OCI-LY1 (cell line): ENCODE results near the gene GTF2I.
"Not testable (repeated sequence)": the region's sequence is repeated elsewhere in the genome, so short reads cannot be mapped to it uniquely, and the experiment has no call there.

ENCODE experiments used
- H2AFZ ChIP-seq: fragments of 200-600 bp; sonication (generic), shearing (Covaris generic); 2 replicates; pipeline ENCODE4 v1.6.0; 2014; ENCODE audit warnings: antibody characterized with exemption, mild to moderate bottlenecking, low read length
- H3F3A ChIP-seq: fragments of 200-600 bp; sonication (generic), shearing (Covaris generic); 2 replicates; pipeline ENCODE4 v1.6.0; 2014; ENCODE audit warnings: mild to moderate bottlenecking, antibody characterized with exemption, low read length, moderate library complexity; ENCODE audit not compliant: insufficient read depth
- H3K27ac ChIP-seq: fragments of 200-600 bp; sonication (generic); 2 replicates; pipeline ENCODE4 v1.5.1; 2014; ENCODE audit warnings: low read length, mixed run types, mild to moderate bottlenecking, low read depth; ENCODE audit not compliant: poor library complexity, severe bottlenecking
- H3K27me3 ChIP-seq: fragments of 200-600 bp; sonication (generic); 2 replicates; pipeline ENCODE4 v1.6.0; 2014; ENCODE audit warnings: antibody characterized with exemption, mild to moderate bottlenecking, low read length, moderate library complexity; ENCODE audit not compliant: insufficient read depth
- H3K36me3 ChIP-seq: fragments of 200-600 bp; sonication (generic); 2 replicates; pipeline ENCODE4 v1.6.1; 2014; ENCODE audit warnings: mild to moderate bottlenecking, antibody characterized with exemption, low read length, moderate library complexity, mixed read lengths; ENCODE audit not compliant: insufficient read depth
- H3K4me1 ChIP-seq: fragments of 200-600 bp; sonication (generic); 2 replicates; pipeline ENCODE4 v1.5.1; 2014; ENCODE audit warnings: mild to moderate bottlenecking, low read length, moderate library complexity; ENCODE audit not compliant: insufficient read depth, severe bottlenecking
- H3K4me2 ChIP-seq: fragments of 200-600 bp; sonication (generic), shearing (Covaris generic); 2 replicates; pipeline ENCODE4 v1.6.1; 2014; ENCODE audit warnings: low read length
- H3K4me3 ChIP-seq: fragments of 200-600 bp; sonication (generic); 2 replicates; pipeline ENCODE4 v1.5.1; 2014; ENCODE audit warnings: low read length, low read depth, mild to moderate bottlenecking, mixed read lengths; ENCODE audit not compliant: poor library complexity, severe bottlenecking
- H3K79me2 ChIP-seq: fragments of 200-600 bp; shearing (Covaris generic); 2 replicates; pipeline ENCODE4 v1.6.1; 2016; ENCODE audit warnings: mixed run types, low read length, mixed read lengths; ENCODE audit not compliant: insufficient read depth
- H3K9ac ChIP-seq: fragments of 200-600 bp; sonication (generic), shearing (Covaris generic); 2 replicates; pipeline ENCODE4 v1.6.1; 2014; ENCODE audit warnings: mild to moderate bottlenecking, low read length, mixed read lengths
- H3K9me2 ChIP-seq: fragments of 200-600 bp; sonication (generic), shearing (Covaris generic); 2 replicates; pipeline ENCODE4 v1.6.1; 2014; ENCODE audit warnings: low read depth, mild to moderate bottlenecking, low read length, mixed read lengths
- H3K9me3 ChIP-seq: fragments of 200-600 bp; shearing (Covaris generic); 2 replicates; pipeline ENCODE4 v1.6.1; 2014; ENCODE audit warnings: low read length, mixed read lengths
- H4K20me1 ChIP-seq: fragments of 200-600 bp; sonication (generic), shearing (Covaris generic); 2 replicates; pipeline ENCODE4 v1.6.0; 2016; ENCODE audit warnings: mild to moderate bottlenecking, low read length; ENCODE audit not compliant: insufficient read depth

Gene GTF2I

DNA sequence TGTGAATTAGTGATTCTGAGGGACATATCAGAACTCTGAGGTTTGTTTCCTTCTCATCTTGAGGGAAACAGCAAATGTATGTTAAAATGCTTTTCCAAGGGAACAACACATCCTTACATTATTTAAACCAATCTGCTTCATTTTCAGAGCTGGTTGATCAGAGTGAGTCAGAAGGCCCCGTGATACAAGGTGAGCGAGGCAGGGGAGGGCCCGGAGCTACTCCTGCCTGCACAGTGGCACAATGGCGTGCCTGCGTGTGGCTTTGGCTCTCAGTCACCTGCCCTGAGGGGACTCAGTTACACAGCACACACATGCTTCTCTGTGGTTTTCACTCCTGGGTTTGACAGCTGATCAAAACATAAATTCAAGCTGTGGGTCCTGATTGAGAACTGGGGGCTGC, 99.2 kb downstream of the GTF2I start:
- H2AFZ ChIP-seq, H3F3A ChIP-seq, H3K4me2 ChIP-seq, H3K4me1 ChIP-seq, H3K36me3 ChIP-seq, H3K27ac ChIP-seq, H3K79me2 ChIP-seq, H3K9me2 ChIP-seq, H3K4me3 ChIP-seq, H3K9me3 ChIP-seq, H4K20me1 ChIP-seq, H3K9ac ChIP-seq, H3K27me3 ChIP-seq: not testable (repeated sequence)

DNA sequence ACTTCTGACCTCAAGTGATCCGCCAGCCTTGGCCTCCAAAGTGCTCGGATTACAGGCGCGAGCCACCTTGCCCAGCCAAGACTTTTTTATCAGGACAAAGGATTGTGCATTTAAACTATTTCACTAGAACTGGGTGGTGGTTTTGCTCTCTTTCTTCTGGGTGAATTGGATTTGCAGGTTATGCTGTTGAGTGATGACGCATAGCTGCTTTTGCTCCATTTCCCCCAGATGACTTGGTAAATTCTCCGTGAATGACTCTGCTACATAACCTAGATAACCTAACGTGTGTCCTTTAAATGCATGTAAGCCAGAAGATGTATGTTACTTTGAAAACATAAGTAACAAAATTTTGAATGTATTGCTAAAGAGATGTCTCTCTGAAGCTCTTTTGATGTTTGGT, 100.8 kb downstream of the GTF2I start:
- H4K20me1 ChIP-seq, H3F3A ChIP-seq, H3K9me2 ChIP-seq, H3K4me3 ChIP-seq, H3K36me3 ChIP-seq, H3K27ac ChIP-seq, H3K4me1 ChIP-seq, H3K4me2 ChIP-seq, H2AFZ ChIP-seq, H3K79me2 ChIP-seq, H3K9me3 ChIP-seq, H3K27me3 ChIP-seq, H3K9ac ChIP-seq: not testable (repeated sequence)

DNA sequence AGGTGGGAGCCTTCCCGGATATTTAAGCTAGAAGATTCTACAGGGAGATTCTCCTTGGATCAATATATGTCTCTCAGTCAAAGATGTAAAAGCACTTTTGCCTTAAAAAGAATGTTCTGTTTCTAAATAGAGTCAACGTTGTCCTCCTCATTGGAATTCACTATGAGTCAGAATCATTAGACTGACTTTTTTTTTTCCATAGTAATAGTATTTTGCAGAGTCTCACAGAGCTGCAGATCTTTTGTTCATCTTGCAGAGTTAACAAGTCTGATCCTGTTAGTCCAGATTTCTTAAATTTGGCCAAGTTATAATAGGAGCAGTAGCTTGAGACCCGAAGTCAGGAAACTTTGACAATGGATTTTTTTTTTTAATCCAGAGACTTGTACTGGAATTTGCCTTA, 101.5 kb downstream of the GTF2I start:
- H3K4me3 ChIP-seq, H3K4me2 ChIP-seq, H2AFZ ChIP-seq, H3K9ac ChIP-seq, H3K9me3 ChIP-seq, H3K4me1 ChIP-seq, H4K20me1 ChIP-seq, H3K36me3 ChIP-seq, H3K27ac ChIP-seq, H3K27me3 ChIP-seq, H3K9me2 ChIP-seq, H3F3A ChIP-seq, H3K79me2 ChIP-seq: not testable (repeated sequence)

DNA sequence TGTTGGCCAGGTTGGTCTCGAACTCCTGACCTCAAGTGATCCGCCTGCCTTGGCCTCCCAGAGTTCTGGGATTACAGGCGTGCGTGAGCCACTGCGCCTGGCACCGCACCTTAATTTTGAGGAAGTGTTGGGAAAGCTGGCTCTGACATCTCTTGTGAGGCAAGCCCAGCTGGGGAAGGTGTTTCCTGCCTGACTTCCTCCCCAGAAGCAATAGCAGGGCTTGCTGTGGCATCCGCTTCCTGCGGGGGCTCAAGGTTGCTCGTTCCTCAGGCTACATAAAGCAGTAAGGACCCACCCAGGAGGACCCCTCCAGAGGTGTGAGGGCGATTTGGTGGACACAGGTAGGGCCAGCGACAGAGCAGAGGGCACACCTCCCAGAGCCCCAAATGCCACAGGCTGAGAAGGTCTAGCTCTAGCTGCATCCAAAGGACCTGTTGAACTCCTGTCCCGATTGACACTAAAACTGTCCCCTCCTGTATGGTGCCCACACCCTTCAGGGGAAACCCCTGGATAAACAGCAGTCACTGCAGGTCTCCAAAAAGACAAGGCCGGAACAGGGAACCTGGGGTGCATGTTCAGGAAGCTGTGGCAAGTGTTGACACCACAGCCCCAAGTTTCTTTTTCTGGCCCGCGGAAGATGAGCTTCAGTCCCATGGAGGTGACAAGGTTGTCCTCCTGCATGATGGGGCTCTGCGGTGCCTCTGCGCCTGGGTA, 107.8 kb downstream of the GTF2I start:
- peaks cover 12% of the 10 kb centered on the region for H3K4me1 ChIP-seq
- H3K9me3 ChIP-seq, H3K4me2 ChIP-seq, H3K9ac ChIP-seq, H2AFZ ChIP-seq, H3K9me2 ChIP-seq, H3K36me3 ChIP-seq, H3K27me3 ChIP-seq, H3K79me2 ChIP-seq, H4K20me1 ChIP-seq, H3K4me3 ChIP-seq, H3F3A ChIP-seq, H3K27ac ChIP-seq: not testable (repeated sequence)

DNA sequence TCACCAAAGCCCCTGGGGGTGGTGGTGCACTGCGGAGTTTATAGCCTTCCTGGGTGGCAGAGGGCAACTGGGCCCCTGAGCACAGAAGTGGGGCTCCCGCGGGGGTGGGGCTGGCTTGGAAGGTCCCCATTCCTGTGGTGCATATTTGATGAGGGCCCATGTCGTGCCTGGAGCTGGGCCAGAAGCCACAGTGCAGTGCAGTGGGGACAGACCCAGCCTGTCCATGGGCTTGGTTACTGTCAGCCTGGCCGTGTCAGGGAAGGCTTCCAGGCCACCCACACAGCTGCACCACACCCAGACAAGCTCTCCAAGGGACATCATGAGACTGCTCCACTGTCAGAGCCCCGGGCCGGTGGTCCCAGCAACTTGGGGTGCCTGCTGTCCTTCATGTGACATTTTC, 109.0 kb downstream of the GTF2I start:
- not testable (repeated sequence) for H3K9ac ChIP-seq, H3K4me3 ChIP-seq, H4K20me1 ChIP-seq, H3F3A ChIP-seq, H3K9me3 ChIP-seq, H2AFZ ChIP-seq, H3K79me2 ChIP-seq, H3K4me2 ChIP-seq, H3K9me2 ChIP-seq, H3K36me3 ChIP-seq, H3K27me3 ChIP-seq
- peak overlapping the region; percentile 76 for H3K27ac ChIP-seq
- peaks cover 12% of the 10 kb centered on the region for H3K4me1 ChIP-seq

DNA sequence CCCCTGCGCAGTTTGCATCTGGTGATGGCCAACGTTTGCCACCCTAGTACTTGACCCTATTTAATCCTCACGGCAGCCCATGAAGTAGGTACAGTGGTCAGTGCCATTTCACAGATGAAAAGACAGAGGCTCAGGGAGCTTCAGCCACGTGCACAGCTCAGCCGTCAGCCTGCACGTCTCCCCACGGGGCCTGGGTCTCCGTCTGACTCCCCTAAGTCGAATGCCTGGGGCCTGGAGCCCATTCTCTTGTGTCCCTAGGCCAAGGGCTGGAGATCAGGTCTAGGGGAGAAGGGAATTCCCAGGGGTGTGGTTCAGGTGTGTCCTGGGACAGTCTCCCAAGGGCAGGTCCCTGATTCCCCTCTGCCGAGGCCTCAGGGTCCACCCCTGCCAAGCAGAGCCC, 109.5 kb downstream of the GTF2I start:
- not testable (repeated sequence) for H3K79me2 ChIP-seq, H3K9me3 ChIP-seq, H3K9ac ChIP-seq, H3K4me3 ChIP-seq, H4K20me1 ChIP-seq, H2AFZ ChIP-seq, H3K36me3 ChIP-seq, H3K4me2 ChIP-seq, H3F3A ChIP-seq, H3K27me3 ChIP-seq, H3K9me2 ChIP-seq
- Histone ChIP-seq H3K27ac (peak overlapping the region; percentile 76), H3K4me1 (peaks cover 12% of the 10 kb centered on the region)

GRCh38 chr7:74770062-74770461, 112.5 kb downstream of the GTF2I start:
- not testable (repeated sequence) for H3K4me3 ChIP-seq, H3F3A ChIP-seq

GRCh38 chr7:74772093-74772492, 114.6 kb downstream of the GTF2I start:
- H3K27me3 ChIP-seq, H3K4me2 ChIP-seq, H3K4me1 ChIP-seq, H4K20me1 ChIP-seq, H3K4me3 ChIP-seq, H2AFZ ChIP-seq, H3K79me2 ChIP-seq, H3K9me3 ChIP-seq, H3K9me2 ChIP-seq, H3K9ac ChIP-seq, H3K36me3 ChIP-seq, H3F3A ChIP-seq: not testable (repeated sequence)
- H3K27ac ChIP-seq: peak overlapping the region; percentile 69

More at GRCh38 chr7:74770062-74770461, 112.5 kb downstream of the GTF2I start:
- not testable (repeated sequence) for H2AFZ ChIP-seq, H3K4me2 ChIP-seq, H3K4me1 ChIP-seq, H3K27me3 ChIP-seq, H3K79me2 ChIP-seq, H3K9ac ChIP-seq, H4K20me1 ChIP-seq, H3K9me3 ChIP-seq, H3K36me3 ChIP-seq, H3K9me2 ChIP-seq, H3K27ac ChIP-seq
